Parathyroid adenoma (tissue), 2 donors: ENCODE results near the gene SPINDOC.

Experiments
- H2AFZ ChIP-seq: fragments of 300-600 bp; sonication (generic); one replicate; pipeline ENCODE4 v1.7.0; 2017; ENCODE audit warnings: antibody characterized with exemption, mild to moderate bottlenecking
- H3K27ac ChIP-seq: fragments of 300-600 bp; sonication (generic); one replicate; pipeline ENCODE4 v1.7.0; 2017
- H3K27me3 ChIP-seq: fragments of 300-600 bp; sonication (generic); one replicate; pipeline ENCODE4 v1.7.0; 2017; ENCODE audit warnings: low read length; ENCODE audit not compliant: control insufficient read depth, insufficient read depth
- H3K36me3 ChIP-seq: fragments of 300-600 bp; sonication (generic); one replicate; pipeline ENCODE4 v1.7.0; 2017; ENCODE audit warnings: low read length; ENCODE audit not compliant: control insufficient read depth, insufficient read depth
- H3K4me1 ChIP-seq: fragments of 300-600 bp; sonication (generic); one replicate; pipeline ENCODE4 v1.7.0; 2017; ENCODE audit warnings: control low read depth
- H3K4me2 ChIP-seq: fragments of 300-600 bp; sonication (generic); one replicate; pipeline ENCODE4 v1.7.0; 2017; ENCODE audit warnings: low read length
- H3K4me3 ChIP-seq: fragments of 300-600 bp; sonication (generic); one replicate; pipeline ENCODE4 v1.7.0; 2017; ENCODE audit warnings: low read depth, low read length
- H3K79me2 ChIP-seq: fragments of 300-600 bp; sonication (generic); one replicate; pipeline ENCODE4 v1.7.0; 2017; ENCODE audit warnings: control low read depth
- H3K9ac ChIP-seq: fragments of 300-600 bp; sonication (generic); one replicate; pipeline ENCODE4 v1.7.0; 2017; ENCODE audit warnings: mild to moderate bottlenecking
- H3K9me3 ChIP-seq: fragments of 300-600 bp; sonication (generic); one replicate; pipeline ENCODE4 v1.7.0; 2017; ENCODE audit warnings: low read length; ENCODE audit not compliant: control insufficient read depth
- TF ChIP-seq, protein P1 (sequence below): fragments of 300-600 bp; sonication (generic); IDR thresholded peaks from one replicate; pipeline ENCODE4 v1.7.0; 2017; ENCODE audit warnings: antibody characterized with exemption, mild to moderate bottlenecking
- donor health status: primary hyperparathyroidism.

The SPINDOC gene

DNA sequence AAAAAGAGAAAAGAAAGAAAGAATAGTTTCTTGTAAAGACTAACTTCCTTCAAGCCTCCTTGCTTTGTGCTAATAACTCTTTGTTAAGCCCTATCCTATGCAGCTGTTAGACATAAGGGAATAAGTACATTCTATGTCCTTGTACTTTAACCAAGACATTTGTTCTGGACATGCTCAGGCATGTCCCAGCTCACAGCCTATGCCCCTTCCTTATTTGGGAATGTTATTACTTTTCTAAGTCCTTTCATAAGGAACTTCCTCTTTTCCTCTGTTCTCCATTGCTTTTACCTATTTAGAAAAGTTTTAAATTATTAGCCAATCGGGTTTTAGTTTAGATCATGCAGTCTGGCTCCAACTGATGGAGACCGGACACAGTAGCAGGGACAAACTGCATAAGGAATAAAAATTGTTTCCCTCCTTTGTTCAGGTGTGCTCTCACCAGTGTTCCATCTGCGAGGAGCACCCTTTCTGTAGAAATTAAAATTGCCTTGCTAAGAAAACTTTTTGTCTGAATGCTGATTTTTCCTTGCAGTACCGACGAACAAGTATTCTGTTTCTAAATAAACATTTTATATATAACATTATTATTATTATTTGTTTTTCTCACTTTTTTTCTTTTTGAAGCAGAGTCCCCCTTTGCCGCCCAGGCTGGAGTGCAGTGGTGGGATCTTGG is 21.6 kb upstream of the SPINDOC start:
- H3K4me2 ChIP-seq, result no peak overlapping the region
- TF ChIP-seq, protein P1, sequence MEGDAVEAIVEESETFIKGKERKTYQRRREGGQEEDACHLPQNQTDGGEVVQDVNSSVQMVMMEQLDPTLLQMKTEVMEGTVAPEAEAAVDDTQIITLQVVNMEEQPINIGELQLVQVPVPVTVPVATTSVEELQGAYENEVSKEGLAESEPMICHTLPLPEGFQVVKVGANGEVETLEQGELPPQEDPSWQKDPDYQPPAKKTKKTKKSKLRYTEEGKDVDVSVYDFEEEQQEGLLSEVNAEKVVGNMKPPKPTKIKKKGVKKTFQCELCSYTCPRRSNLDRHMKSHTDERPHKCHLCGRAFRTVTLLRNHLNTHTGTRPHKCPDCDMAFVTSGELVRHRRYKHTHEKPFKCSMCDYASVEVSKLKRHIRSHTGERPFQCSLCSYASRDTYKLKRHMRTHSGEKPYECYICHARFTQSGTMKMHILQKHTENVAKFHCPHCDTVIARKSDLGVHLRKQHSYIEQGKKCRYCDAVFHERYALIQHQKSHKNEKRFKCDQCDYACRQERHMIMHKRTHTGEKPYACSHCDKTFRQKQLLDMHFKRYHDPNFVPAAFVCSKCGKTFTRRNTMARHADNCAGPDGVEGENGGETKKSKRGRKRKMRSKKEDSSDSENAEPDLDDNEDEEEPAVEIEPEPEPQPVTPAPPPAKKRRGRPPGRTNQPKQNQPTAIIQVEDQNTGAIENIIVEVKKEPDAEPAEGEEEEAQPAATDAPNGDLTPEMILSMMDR, result no peak
- no peak overlapping the region for H3K9ac ChIP-seq
- no peaks in the 10 kb centered on the region for H3K4me1 ChIP-seq
- no peaks in the 10 kb centered on the region for H3K36me3 ChIP-seq
- H3K27me3 ChIP-seq, result no peaks in the 10 kb centered on the region
- no peaks in the 10 kb centered on the region for H3K9me3 ChIP-seq
- no peaks in the 10 kb centered on the region for H3K79me2 ChIP-seq
- H2AFZ ChIP-seq, result no peak overlapping the region
- H3K4me3 ChIP-seq, result no peak overlapping the region
- H3K27ac ChIP-seq, result no peak overlapping the region

DNA sequence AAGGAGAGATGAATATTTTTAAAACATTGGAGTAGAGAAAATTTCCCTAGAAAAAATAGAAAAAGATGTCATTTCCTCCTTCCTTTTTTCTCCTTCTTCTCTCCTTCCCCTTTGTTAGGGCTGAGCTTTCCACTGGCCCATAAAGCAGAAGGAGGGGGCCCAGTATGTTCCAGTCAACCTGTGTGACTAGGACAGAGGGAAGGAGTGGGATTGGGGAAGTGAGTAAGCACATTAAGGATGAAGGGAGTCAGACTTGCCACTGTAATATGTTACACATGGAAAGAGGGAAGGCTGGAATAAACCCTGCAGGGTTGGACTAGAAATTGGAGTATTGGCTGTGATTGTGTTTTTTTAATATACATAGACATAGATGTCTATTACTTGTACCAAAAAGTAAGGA is 20.1 kb upstream of the SPINDOC start:
- no peaks in the 10 kb centered on the region for H3K36me3 ChIP-seq
- TF ChIP-seq, protein P1, result no peak

DNA sequence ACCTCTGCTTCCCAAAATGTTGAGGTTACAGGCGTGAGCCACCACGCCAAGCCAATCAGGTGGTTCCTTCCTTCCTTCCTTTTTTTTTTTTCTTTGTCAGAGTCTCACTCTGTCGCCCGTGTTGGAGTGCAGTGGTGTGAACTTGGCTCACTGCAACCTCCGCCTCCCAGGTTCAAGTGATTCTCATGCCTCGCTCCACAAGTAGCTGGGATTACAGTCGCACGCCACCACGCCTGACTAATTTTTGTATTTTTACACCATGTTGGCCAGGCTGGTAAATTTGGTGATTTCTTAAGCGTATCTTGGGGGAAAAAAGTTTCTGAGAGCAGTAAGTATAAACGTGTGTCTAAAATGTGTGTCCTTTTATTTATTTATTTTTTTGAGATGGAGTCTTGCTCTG is 18.2 kb upstream of the SPINDOC start:
- Histone ChIP-seq H3K9me3 (no peaks in the 10 kb centered on the region), H3K4me3 (no peak overlapping the region), H2AFZ (no peak overlapping the region), H3K4me1 (no peaks in the 10 kb centered on the region), H3K27me3 (no peaks in the 10 kb centered on the region), H3K27ac (no peak overlapping the region), H3K4me2 (no peak overlapping the region), H3K9ac (no peak overlapping the region), H3K79me2 (no peaks in the 10 kb centered on the region), H3K36me3 (no peaks in the 10 kb centered on the region)
- TF ChIP-seq, protein P1, result no peak

More for the DNA sequence above, 20.1 kb upstream of the SPINDOC start:
- Histone ChIP-seq H3K27ac (no peak overlapping the region), H3K79me2 (no peaks in the 10 kb centered on the region), H3K4me2 (no peak overlapping the region), H3K9ac (no peak overlapping the region), H3K4me1 (no peaks in the 10 kb centered on the region), H3K9me3 (no peaks in the 10 kb centered on the region), H3K4me3 (no peak overlapping the region), H3K27me3 (no peaks in the 10 kb centered on the region), H2AFZ (no peak overlapping the region)

DNA sequence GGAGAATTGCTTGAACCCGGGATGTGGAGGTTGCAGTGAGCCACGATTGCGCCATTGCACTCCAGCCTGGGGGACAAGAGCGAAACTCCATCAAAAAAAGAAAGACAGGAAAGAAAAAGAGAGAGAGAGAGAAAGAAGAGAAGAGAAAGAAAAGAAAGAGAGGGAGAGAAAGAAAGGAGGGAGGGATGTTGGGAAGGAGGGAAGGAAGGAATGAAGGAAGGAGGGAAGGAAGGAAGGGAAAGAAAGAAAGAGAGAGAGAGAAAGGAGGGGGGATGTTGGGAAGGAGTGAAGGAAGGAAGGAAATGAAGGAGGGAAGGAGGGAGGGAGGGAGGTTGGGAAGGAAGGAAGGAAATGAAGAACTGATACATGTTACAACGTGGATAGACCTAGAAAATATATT is 12.3 kb upstream of the SPINDOC start:
- TF ChIP-seq, protein P1, result no peak
- Histone ChIP-seq H3K27me3 (no peaks in the 10 kb centered on the region), H3K4me1 (no peaks in the 10 kb centered on the region), H3K4me2 (no peak overlapping the region), H3K79me2 (no peaks in the 10 kb centered on the region), H3K9ac (no peak overlapping the region), H3K9me3 (no peaks in the 10 kb centered on the region), H3K27ac (no peak overlapping the region), H3K36me3 (no peaks in the 10 kb centered on the region), H2AFZ (no peak overlapping the region), H3K4me3 (no peak overlapping the region)
